K562 (cell line): ENCODE results near the gene RALGPS1. TPM values are rescaled to one million over a fixed set of nuclear protein-coding genes. Genes with fewer than 3 reads are reported as not detected.

Source experiments
- BRF1 ChIP-seq: IDR thresholded peaks from 3 replicates; pipeline ENCODE4 v1.6.1; 2011; ENCODE audit warnings: borderline replicate concordance, mild to moderate bottlenecking; ENCODE audit not compliant: insufficient read length; ENCODE audit errors: extremely low read depth
- CBX3 ChIP-seq, 2 experiments: IDR thresholded peaks; 1 replicate in 1 of 2; 2 replicates in 1 of 2; pipeline ENCODE4 v1.6.1; 2012; ENCODE audit warnings: inconsistent platforms in 2 of 2, low read length in 2 of 2, borderline replicate concordance in 1 of 2, control low read depth in 1 of 2
- HDAC8 ChIP-seq: fragments of 450-650 bp; IDR thresholded peaks from 2 replicates; pipeline ENCODE4 v1.6.1; 2016; ENCODE audit warnings: mild to moderate bottlenecking, missing genetic modification characterization, moderate library complexity, missing compliant biosample characterization
- HNRNPK ChIP-seq: fragments of 200-400 bp; formaldehyde crosslinking; IDR thresholded peaks from one replicate; pipeline ENCODE4 v1.6.1; 2018; ENCODE audit warnings: mild to moderate bottlenecking, low read depth, low read length; ENCODE audit not compliant: poor library complexity, severe bottlenecking
- MED1 ChIP-seq: sonication (generic); formaldehyde crosslinking; IDR thresholded peaks from 2 replicates; pipeline ENCODE4 v1.8.1; 2023; ENCODE audit warnings: missing genetic modification reagents, borderline replicate concordance
- PTTG1 ChIP-seq: fragments of 450-650 bp; IDR thresholded peaks from 2 replicates; pipeline ENCODE4 v1.6.1; 2016; ENCODE audit warnings: low read depth, mild to moderate bottlenecking, missing genetic modification characterization, missing compliant biosample characterization
- SMAD3 ChIP-seq: fragments of 450-650 bp; formaldehyde crosslinking; conservative IDR thresholded peaks from 2 replicates; pipeline ENCODE4 v1.4.0; 2020; ENCODE audit warnings: mild to moderate bottlenecking
- polyA plus RNA-seq, 8 experiments: library from polyadenylated mRNA; depleted of rRNA in 4 of 8; stranded (reverse) in 5 of 8; unstranded in 3 of 8; fragments of >200 nt; fragmentation: Nextera tagmentation in 2 of 8; fragmentation: Illumina TruSeq in 1 of 8; extraction: Ambion mirVana in 2 of 8; extraction: Trizol in 1 of 8; gene quantifications; 2 replicates each; pipeline versions ENCODE4 v1.2.1 to v1.2.3, GENCODE V29; 2011 to 2014; ENCODE audit warnings: inconsistent platforms in 1 of 8, missing spikeins in 1 of 8
- total RNA-seq, 7 experiments: library from RNA; depleted of rRNA in 6 of 7; stranded (reverse); fragments of >200 nt in 6 of 7; fragmentation: Illumina TruSeq in 2 of 7; extraction: Trizol in 2 of 7; gene quantifications; 2 replicates each; pipeline versions ENCODE4 v1.2.1 to v1.2.3, GENCODE V29; 2011 to 2021; ENCODE audit warnings: low replicate concordance in 1 of 7
- TF ChIP-seq, protein P1 (sequence below): fragments of 150-350 bp; IDR thresholded peaks from 2 replicates; pipeline ENCODE4 v1.6.1; 2014; ENCODE audit warnings: low read depth, mild to moderate bottlenecking, low read length, borderline replicate concordance
- TF ChIP-seq, protein P2 (sequence below), 3 experiments: IDR thresholded peaks in 2 of 3; conservative IDR thresholded peaks in 1 of 3; 2 replicates each; pipeline ENCODE4 v1.5.1; 2011 to 2012; ENCODE audit warnings: low read length in 3 of 3, mild to moderate bottlenecking in 3 of 3, control low read depth in 2 of 3, improper control_type of control experiment in 1 of 3, inconsistent platforms in 1 of 3, low read depth in 1 of 3, mixed read lengths in 1 of 3, moderate library complexity in 1 of 3; ENCODE audit not compliant: insufficient read depth in 2 of 3
- TF ChIP-seq, protein P3 (sequence below): fragments of 250-450 bp; sonication (Bioruptor Pico); IDR thresholded peaks from 2 replicates; pipeline ENCODE4 v1.5.1; 2021; ENCODE audit warnings: mild to moderate bottlenecking
- TF ChIP-seq, protein P4 (sequence below): fragments of 450-650 bp; IDR thresholded peaks from 2 replicates; pipeline ENCODE4 v1.6.1; 2018; ENCODE audit not compliant: partially characterized antibody
- TF ChIP-seq, protein P5 (sequence below): sonication (generic); formaldehyde crosslinking; IDR thresholded peaks from 2 replicates; pipeline ENCODE4 v1.8.0; 2023; ENCODE audit warnings: mild to moderate bottlenecking, missing genetic modification reagents

Gene RALGPS1
- total and polyA plus RNA-seq, 9 of the 15 experiments (the other 6 are each of a cell fraction or from before 2014, with no cell fraction given), result 0.04 to 2.6 (median 1.5) TPM

DNA sequence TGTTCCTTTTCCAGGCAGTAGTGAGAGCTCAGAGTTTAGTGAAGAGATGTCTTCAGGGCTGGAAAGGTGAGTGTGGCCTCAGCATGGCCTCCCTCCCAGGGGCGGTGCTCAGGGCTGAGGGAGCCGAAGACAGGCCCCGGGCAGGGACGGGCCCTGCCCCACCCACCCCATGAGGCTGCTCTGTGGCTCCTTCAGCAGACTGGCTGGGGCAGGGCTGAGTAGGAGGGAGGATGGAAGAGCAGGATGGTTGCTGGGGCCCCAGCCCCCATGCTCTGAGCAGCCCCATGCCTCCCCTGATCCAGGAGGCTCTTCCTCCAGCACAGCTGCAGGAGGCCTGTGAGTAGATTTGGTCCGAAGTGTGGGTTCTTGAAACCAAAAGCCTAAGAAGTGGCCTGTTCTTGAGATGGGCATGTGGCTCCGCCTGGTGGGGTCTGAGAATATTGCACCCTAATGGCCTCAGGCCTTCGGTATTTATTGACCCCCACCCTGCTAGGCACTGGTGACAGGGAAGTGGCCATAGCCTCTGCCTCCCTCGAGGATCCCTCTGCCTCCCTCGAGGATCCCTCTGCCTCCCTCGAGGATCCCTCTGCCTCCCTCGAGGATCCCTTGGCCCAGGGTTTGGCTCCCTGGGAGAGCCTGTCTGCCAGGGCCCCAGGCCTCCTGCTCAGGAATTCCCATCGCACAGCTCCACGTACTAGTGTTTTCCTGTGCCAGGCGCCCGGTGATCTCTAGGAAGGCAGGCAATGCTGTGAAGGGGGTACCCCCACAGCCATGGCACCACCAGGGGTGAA is 284.6 kb downstream of the RALGPS1 start (continued):
- TF ChIP-seq, protein P1, sequence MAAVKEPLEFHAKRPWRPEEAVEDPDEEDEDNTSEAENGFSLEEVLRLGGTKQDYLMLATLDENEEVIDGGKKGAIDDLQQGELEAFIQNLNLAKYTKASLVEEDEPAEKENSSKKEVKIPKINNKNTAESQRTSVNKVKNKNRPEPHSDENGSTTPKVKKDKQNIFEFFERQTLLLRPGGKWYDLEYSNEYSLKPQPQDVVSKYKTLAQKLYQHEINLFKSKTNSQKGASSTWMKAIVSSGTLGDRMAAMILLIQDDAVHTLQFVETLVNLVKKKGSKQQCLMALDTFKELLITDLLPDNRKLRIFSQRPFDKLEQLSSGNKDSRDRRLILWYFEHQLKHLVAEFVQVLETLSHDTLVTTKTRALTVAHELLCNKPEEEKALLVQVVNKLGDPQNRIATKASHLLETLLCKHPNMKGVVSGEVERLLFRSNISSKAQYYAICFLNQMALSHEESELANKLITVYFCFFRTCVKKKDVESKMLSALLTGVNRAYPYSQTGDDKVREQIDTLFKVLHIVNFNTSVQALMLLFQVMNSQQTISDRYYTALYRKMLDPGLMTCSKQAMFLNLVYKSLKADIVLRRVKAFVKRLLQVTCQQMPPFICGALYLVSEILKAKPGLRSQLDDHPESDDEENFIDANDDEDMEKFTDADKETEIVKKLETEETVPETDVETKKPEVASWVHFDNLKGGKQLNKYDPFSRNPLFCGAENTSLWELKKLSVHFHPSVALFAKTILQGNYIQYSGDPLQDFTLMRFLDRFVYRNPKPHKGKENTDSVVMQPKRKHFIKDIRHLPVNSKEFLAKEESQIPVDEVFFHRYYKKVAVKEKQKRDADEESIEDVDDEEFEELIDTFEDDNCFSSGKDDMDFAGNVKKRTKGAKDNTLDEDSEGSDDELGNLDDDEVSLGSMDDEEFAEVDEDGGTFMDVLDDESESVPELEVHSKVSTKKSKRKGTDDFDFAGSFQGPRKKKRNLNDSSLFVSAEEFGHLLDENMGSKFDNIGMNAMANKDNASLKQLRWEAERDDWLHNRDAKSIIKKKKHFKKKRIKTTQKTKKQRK, result no peak
- TF ChIP-seq, protein P2, sequence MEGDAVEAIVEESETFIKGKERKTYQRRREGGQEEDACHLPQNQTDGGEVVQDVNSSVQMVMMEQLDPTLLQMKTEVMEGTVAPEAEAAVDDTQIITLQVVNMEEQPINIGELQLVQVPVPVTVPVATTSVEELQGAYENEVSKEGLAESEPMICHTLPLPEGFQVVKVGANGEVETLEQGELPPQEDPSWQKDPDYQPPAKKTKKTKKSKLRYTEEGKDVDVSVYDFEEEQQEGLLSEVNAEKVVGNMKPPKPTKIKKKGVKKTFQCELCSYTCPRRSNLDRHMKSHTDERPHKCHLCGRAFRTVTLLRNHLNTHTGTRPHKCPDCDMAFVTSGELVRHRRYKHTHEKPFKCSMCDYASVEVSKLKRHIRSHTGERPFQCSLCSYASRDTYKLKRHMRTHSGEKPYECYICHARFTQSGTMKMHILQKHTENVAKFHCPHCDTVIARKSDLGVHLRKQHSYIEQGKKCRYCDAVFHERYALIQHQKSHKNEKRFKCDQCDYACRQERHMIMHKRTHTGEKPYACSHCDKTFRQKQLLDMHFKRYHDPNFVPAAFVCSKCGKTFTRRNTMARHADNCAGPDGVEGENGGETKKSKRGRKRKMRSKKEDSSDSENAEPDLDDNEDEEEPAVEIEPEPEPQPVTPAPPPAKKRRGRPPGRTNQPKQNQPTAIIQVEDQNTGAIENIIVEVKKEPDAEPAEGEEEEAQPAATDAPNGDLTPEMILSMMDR (IDR thresholded peaks at IDR 0.05 in 2 of 3, conservative IDR thresholded peaks at IDR 0.05 in 1 of 3; ENCODE audit: insufficient read depth in 2 of 3, low read depth in 1 of 3, low read length in 3 of 3), result peak; percentile 89 to 97 (median 95)
- TF ChIP-seq, protein P3, sequence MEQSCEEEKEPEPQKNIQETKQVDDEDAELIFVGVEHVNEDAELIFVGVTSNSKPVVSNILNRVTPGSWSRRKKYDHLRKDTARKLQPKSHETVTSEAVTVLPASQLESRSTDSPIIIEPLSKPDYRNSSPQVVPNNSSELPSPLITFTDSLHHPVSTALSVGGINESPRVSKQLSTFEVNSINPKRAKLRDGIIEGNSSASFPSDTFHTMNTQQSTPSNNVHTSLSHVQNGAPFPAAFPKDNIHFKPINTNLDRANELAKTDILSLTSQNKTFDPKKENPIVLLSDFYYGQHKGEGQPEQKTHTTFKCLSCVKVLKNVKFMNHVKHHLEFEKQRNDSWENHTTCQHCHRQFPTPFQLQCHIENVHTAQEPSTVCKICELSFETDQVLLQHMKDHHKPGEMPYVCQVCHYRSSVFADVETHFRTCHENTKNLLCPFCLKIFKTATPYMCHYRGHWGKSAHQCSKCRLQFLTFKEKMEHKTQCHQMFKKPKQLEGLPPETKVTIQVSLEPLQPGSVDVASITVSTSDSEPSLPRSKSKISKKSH (CRISPR knock-in tag), result no peak
- TF ChIP-seq HDAC8 (no peak), PTTG1 (no peak), BRF1 (no peak), CBX3 (IDR thresholded peaks at IDR 0.05; ENCODE audit: borderline replicate concordance in 1 of 2, low read length in 2 of 2) (no peak), SMAD3 (CRISPR knock-in tag) (no peak), MED1 (no peak), HNRNPK (no peak)
- TF ChIP-seq, protein P4, sequence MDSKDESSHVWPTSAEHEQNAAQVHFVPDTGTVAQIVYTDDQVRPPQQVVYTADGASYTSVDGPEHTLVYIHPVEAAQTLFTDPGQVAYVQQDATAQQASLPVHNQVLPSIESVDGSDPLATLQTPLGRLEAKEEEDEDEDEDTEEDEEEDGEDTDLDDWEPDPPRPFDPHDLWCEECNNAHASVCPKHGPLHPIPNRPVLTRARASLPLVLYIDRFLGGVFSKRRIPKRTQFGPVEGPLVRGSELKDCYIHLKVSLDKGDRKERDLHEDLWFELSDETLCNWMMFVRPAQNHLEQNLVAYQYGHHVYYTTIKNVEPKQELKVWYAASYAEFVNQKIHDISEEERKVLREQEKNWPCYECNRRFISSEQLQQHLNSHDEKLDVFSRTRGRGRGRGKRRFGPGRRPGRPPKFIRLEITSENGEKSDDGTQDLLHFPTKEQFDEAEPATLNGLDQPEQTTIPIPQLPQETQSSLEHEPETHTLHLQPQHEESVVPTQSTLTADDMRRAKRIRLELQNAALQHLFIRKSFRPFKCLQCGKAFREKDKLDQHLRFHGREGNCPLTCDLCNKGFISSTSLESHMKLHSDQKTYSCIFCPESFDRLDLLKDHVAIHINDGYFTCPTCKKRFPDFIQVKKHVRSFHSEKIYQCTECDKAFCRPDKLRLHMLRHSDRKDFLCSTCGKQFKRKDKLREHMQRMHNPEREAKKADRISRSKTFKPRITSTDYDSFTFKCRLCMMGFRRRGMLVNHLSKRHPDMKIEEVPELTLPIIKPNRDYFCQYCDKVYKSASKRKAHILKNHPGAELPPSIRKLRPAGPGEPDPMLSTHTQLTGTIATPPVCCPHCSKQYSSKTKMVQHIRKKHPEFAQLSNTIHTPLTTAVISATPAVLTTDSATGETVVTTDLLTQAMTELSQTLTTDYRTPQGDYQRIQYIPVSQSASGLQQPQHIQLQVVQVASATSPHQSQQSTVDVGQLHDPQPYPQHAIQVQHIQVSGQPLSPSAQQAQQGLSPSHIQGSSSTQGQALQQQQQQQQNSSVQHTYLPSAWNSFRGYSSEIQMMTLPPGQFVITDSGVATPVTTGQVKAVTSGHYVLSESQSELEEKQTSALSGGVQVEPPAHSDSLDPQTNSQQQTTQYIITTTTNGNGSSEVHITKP, result no peak
- TF ChIP-seq, protein P5, sequence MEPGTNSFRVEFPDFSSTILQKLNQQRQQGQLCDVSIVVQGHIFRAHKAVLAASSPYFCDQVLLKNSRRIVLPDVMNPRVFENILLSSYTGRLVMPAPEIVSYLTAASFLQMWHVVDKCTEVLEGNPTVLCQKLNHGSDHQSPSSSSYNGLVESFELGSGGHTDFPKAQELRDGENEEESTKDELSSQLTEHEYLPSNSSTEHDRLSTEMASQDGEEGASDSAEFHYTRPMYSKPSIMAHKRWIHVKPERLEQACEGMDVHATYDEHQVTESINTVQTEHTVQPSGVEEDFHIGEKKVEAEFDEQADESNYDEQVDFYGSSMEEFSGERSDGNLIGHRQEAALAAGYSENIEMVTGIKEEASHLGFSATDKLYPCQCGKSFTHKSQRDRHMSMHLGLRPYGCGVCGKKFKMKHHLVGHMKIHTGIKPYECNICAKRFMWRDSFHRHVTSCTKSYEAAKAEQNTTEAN, result no peak
